HL-60/S4 treated with retinoic acid at 250 ng/mL for 4 days and 3 days (cell line): ENCODE data around the gene CASQ2.

Experiments
- in situ Hi-C: fragments of 300-500 bp; cut with MboI; formaldehyde crosslinking; loops from 2 replicates; pipeline ENCODE4 v1.7.0; 2022; ENCODE audit warnings: low sequenced_read_pairs

Gene CASQ2

GRCh38 chr1:115706587-115707425, 61.7 kb downstream of the CASQ2 start:
- in situ Hi-C loops = no loop called here

DNA sequence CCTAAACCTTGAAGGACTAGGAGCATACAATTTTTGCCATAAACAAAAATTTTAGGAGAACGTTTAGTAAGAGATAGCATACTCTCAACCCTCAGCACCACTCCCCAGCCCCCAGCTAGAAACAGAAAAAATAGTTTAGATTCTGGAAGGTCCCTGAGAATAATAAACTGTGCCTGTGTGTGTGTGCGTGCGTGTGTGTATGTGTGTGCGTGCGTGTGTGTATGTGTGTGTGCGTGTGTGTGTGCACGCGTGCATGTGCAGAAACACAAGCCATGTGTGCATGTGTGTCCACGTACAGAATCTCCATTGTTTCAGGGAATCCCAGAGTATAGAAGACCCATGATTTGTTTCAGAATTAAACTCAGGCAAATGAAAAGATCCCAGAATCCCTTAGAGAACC, 62.6 kb downstream of the CASQ2 start:
- in situ Hi-C loops = no loop called here

- in situ Hi-C loops = no loop called here
Measured at GRCh38 chr1:115705085-115705951, 63.2 kb downstream of the CASQ2 start.

- in situ Hi-C loops = no loop called here
Measured at GRCh38 chr1:115702959-115703358, 65.6 kb downstream of the CASQ2 start.

DNA sequence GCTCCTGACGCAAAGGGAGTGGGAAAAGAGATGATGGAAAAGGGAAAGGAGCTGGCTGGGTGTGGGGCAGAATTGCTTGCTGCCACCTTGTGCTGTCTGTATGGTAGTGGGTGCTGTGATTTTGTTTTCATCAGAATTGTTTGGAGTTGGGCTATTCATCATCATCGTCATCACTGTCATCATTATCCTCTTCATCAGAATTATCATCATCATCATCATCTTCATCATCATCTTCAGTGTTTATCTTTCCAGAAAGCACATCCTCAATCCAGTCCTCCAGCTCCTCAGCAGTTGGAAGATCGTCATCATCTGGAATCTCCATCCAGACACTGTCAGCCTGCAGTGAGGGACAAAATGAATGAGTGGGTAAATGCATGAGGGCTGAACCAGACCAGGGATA, 67.4 kb downstream of the CASQ2 start:
- in situ Hi-C loops = no loop called here

DNA sequence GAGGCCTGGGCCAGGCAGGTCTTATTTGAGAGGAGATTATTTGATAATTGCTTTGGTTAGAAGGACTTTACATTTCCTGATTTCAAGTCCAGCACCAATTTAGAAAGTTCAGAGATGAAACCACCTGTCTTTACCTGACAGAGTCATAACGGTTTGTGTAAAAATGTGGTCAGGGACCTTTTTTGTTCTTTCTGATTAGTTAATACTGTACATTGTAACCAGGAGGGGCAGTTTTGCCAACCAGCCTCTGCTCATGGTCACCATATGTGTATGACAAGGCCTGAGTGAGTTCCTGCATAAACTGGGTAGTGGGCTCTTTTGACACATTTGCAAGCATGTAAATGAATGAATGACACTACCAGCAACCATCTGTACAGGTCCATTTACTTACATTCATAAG, 70.9 kb downstream of the CASQ2 start:
- in situ Hi-C loops = no loop called here

DNA sequence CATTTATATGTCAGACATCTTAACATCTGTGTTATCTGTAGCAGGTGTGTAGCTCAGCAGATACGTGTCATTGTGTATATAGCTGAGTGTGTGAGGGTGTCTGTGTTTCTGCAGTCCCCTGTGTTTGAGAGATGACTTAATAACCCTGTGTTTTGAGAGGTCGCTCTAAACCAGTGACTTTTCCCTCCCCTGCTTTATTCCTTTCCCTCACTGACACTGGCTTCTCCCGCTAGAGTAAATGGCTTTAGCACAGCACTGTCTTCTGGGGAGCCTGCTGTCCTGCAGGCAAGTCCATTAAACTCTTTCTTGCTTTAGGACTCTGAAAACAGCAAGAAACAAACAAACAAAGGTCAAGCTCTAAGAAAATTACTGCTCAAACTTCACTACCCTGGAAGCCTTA, 73.7 kb downstream of the CASQ2 start:
- in situ Hi-C loops = no loop called here

GRCh38 chr1:115692224-115692623, 76.3 kb downstream of the CASQ2 start:
- in situ Hi-C loops = no loop called here

DNA sequence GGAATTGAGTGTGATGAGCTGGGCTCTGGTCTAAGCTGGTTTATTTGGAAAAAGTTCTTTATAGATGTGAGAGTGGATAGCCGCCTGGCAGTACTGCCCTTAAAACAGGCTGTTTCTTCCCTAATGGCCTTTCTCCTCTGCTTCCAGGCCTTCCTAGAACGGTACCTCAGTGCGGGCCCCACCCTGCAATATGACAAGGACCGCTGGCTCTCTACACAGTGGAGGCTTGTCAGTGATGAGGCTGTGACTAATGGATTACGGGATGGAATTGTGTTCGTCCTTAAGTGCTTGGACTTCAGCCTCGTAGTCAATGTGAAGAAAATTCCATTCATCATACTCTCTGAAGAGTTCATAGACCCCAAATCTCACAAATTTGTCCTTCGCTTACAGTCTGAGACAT, 77.5 kb downstream of the CASQ2 start:
- in situ Hi-C loops = no loop called here

- in situ Hi-C loops = no loop called here
Measured at GRCh38 chr1:115687744-115688143, 80.8 kb downstream of the CASQ2 start.

DNA sequence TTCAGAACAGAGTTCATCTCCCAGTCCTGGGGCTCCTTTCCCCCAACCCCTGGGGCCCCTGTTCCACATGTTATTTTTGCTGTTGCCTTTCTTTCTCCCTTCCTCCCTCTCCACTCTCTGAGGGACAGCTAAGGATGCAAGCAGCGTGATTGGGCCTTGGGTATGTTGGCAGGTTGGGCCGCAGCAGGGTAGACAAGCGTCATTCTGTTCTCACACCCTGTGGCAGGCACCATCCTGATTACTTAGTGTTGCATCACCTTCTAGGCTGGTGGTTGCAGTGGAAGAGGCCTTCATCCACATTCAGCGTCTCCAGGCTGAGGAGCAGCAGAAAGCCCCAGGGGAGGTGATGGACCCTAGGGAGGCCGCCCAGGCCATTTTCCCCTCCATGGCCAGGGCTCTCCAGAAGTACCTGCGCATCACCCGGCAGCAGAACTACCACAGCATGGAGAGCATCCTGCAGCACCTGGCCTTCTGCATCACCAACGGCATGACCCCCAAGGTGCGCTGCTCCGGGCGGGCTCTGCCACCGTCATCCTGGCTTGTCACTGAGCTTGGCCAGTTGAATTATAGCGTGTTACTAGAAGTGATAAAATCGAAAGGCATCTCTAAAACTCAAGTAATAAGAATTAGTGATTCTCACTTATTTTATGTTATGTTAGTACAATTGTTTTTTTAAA, 83.3 kb downstream of the CASQ2 start:
- in situ Hi-C loops = no loop called here

- in situ Hi-C loops = no loop called here
Measured at GRCh38 chr1:115682792-115683191, 85.7 kb downstream of the CASQ2 start.

GRCh38 chr1:115680730-115681111, 87.8 kb downstream of the CASQ2 start:
- in situ Hi-C loops = no loop called here

DNA sequence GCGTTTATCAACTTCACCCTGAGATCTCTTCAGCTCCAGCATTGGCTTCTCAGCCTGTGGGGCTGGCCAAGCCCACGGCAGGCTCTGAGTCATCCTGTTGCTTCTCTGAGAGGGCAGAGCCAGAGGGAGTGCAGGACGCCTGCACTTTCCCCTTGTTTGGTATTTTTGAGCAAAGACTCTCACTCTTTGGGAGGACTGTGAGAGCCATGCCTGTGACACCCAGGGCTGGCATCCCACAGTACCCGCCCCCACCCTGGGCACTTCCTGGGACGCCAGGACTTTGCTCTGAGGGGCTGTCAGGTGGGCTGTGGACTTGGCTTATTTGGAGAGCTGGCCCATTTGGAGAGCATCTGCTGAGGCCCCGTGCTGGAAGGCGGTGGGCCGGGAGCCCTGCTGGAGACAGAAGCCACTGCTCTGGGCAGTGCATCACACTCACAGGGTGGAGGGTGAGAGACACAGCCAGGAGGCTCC, 89.3 kb downstream of the CASQ2 start:
- in situ Hi-C loops = no loop called here

GRCh38 chr1:115678141-115678540, 90.4 kb downstream of the CASQ2 start:
- in situ Hi-C loops = no loop called here

DNA sequence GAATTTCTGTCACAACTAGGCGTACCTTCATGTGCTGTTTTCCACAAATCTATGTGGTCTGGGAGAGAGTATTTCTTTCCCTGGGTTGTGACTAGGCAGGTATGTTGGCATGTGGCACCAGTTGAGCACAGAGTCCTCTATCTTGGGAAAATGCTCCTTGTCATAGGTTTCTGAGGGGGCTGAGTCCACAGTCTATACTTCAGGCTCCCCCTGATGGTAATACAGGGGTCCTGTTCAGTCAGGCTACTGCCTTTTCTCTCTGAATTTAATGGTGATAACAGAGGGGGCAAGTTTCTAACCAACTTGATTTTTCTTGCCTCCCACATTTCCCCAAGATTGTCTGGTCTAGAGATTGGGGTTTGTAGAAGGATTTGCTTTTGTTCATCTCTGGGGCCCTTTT, 90.9 kb downstream of the CASQ2 start:
- in situ Hi-C loops = no loop called here

DNA sequence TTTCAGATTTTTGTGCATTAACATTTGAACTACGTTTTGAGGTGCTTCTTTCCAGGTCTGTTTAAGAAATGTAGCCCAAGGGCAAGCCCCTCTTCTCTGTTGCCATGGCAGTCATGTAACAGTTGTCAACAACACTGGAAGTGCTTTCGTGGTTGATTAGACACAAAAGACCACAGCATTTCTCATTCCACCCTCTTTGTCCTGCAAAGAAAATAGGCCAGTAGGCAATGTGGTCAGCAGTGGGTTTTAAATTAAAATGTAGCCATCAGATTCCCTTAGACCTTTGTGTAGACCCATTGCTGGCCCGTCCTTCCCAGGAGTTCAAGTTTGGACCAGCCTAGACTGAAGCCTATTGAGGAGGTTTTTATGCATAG, 91.3 kb downstream of the CASQ2 start:
- in situ Hi-C loops = no loop called here

- in situ Hi-C loops = no loop called here
Measured at GRCh38 chr1:115676498-115677181, 91.9 kb downstream of the CASQ2 start.

GRCh38 chr1:115672224-115673009, 96.1 kb downstream of the CASQ2 start:
- in situ Hi-C loops = no loop called here
